GM15510 (cell line): ENCODE measurements around the gene COX4I1.

Source experiments
- POLR2A ChIP-seq: IDR thresholded peaks from 3 replicates; pipeline ENCODE4 v1.6.1; 2011; ENCODE audit warnings: borderline replicate concordance; ENCODE audit not compliant: insufficient read length; ENCODE audit errors: extremely low read depth

Gene COX4I1

GRCh38 chr16:85824161-85825135, 25.0 kb downstream of the COX4I1 start:
- no peak for TF ChIP-seq POLR2A

GRCh38 chr16:85825326-85825725, 25.8 kb downstream of the COX4I1 start:
- TF ChIP-seq POLR2A, result no peak

- TF ChIP-seq POLR2A, result no peak
These were observed 27.3 kb downstream of the COX4I1 start for GRCh38 chr16:85826686-85827247.

- no peak for TF ChIP-seq POLR2A
These were observed 28.7 kb downstream of the COX4I1 start for GRCh38 chr16:85828166-85828565.

GRCh38 chr16:85829171-85829719, 29.8 kb downstream of the COX4I1 start:
- no peak for TF ChIP-seq POLR2A

- no peak for TF ChIP-seq POLR2A
These were observed 30.4 kb downstream of the COX4I1 start for GRCh38 chr16:85829751-85830445.

- no peak for TF ChIP-seq POLR2A
These were observed 31.3 kb downstream of the COX4I1 start for GRCh38 chr16:85830821-85831220.

- TF ChIP-seq POLR2A, result no peak
These were observed 33.2 kb downstream of the COX4I1 start for GRCh38 chr16:85832570-85833218.

GRCh38 chr16:85833219-85833920, 33.9 kb downstream of the COX4I1 start:
- TF ChIP-seq POLR2A, result no peak

- TF ChIP-seq POLR2A, result no peak
These were observed 35.2 kb downstream of the COX4I1 start for GRCh38 chr16:85834741-85835140.

GRCh38 chr16:85835227-85835751, 35.8 kb downstream of the COX4I1 start:
- TF ChIP-seq POLR2A, result no peak

- no peak for TF ChIP-seq POLR2A
These were observed 36.6 kb downstream of the COX4I1 start for GRCh38 chr16:85835956-85836705.
